Spleen (tissue), 7 donors: ENCODE data around the gene SLC1A7.

ENCODE experiments used
- POLR2A ChIP-seq, 3 donors: fragments of 450-650 bp; IDR thresholded peaks; one replicate each; pipeline ENCODE4 v1.5.1; 2017; ENCODE audit warnings: antibody characterized with exemption in 3 of 3, mild to moderate bottlenecking in 1 of 3
- TF ChIP-seq, protein P1 (sequence below), 11 experiments: fragments of 200-600 bp in 7 of 11; fragments of 450-650 bp in 4 of 11; sonication (generic) in 4 of 11; IDR thresholded peaks in 8 of 11; conservative IDR thresholded peaks in 3 of 11; 1 replicate in 7 of 11; 2 replicates in 4 of 11; pipeline versions ENCODE4 v1.4.0 to v1.8.0; 2016 to 2021; ENCODE audit warnings: antibody characterized with exemption in 11 of 11, inconsistent platforms in 4 of 11, mild to moderate bottlenecking in 1 of 11
- donor health status: DM: no; HTN: no; CAD: no; lungs with moderate emphysema.
- donor health status: DM: no; HTN: no; CAD: no.
- donor health status: DM: no; HTN: no; CAD: no.

- TF ChIP-seq, protein P1, sequence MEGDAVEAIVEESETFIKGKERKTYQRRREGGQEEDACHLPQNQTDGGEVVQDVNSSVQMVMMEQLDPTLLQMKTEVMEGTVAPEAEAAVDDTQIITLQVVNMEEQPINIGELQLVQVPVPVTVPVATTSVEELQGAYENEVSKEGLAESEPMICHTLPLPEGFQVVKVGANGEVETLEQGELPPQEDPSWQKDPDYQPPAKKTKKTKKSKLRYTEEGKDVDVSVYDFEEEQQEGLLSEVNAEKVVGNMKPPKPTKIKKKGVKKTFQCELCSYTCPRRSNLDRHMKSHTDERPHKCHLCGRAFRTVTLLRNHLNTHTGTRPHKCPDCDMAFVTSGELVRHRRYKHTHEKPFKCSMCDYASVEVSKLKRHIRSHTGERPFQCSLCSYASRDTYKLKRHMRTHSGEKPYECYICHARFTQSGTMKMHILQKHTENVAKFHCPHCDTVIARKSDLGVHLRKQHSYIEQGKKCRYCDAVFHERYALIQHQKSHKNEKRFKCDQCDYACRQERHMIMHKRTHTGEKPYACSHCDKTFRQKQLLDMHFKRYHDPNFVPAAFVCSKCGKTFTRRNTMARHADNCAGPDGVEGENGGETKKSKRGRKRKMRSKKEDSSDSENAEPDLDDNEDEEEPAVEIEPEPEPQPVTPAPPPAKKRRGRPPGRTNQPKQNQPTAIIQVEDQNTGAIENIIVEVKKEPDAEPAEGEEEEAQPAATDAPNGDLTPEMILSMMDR (IDR thresholded peaks at IDR 0.05 in 8 of 11, conservative IDR thresholded peaks at IDR 0.05 in 3 of 11): no peak
- no peak for TF ChIP-seq POLR2A (IDR thresholded peaks at IDR 0.05)
Measured at GRCh38 chr1:53180226-53180625, 37.8 kb upstream of the SLC1A7 start.
